Limb (tissue), 2 donors: ENCODE measurements around the gene FLOT1.
A peak's percentile ranks its signal among the peaks of the same experiment; 100 is the strongest.
"Not testable (repeated sequence)": the region's sequence is repeated elsewhere in the genome, so short reads cannot be mapped to it uniquely, and the experiment has no call there.

Experiments
- DNase-seq, 2 donors: peaks; one replicate each; pipeline ENCODE4 v3.0.0-alpha.2; 2016; ENCODE audit errors: extremely low spot score in 2 of 2

The FLOT1 gene

DNA sequence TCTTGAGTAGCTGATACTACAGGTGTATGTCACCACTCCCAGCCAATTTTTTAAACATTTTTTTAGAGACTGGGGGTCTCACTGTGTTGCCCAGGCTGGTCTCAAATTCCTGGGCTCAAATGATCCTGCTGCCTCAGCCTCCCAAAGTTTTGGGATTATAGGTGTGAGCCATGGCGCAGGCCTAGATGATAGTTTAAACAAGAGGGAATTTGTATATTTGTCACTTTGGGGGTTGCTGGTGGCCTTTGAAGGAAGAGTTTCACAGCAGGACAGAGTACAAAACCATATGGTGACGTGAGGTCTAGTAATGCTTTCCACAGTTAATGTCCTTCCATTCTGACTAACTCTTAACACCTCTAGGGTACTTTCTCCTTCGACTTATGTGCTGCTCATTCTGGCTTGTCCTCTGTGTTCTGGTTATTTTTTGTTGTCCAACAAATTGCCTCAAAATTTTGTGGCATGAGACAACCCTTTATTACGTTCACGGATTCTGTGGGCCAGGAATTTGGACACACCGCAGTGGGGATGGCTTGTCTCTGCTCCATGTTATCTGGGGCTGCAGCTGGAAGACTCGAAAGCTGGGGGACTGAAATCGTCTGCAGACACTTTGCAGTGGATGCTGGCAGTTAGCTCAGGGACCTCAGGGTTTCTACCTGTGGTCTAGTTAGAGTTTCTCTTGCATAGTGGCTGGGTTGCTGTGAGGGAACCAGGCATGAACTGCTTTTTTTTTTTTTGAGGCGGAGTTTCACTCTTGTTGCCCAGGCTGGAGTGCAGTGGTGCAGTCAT is 24.9 kb upstream of the FLOT1 start:
- no peak for DNase-seq

DNA sequence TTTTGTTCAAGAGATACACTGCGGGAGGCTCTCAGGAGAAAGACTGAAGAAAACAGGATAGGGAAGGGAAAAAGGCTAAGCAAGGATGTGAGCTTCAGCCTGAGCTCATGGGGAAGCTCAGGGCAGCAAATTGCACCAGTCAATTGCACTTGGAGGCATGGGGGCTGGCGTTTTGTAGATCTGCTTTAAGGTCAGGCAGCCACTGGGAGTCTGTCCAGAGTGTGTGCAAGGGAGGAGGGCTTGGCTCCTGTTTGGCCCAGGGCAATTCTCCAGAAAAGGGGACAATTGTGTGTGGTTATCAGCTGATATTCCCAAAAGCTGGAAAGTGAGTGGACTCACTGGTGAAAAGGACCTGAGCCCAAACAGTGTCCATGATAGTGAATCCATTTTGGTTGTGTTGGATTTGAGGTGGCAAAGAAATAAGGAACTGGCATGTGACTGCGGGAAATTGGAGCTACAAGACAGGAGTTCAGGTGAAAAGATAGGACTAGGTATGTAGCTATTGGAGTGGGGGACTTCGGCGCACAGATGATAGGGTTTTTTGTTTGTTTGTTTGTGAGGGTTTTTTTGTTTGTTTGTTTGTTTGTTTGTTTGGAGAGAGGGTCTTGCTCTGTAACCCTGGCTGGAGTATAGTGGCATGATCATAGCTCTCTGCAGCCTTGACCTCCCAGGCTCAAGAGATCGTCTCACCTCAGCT is 24.1 kb upstream of the FLOT1 start:
- DNase-seq: no peak

DNA sequence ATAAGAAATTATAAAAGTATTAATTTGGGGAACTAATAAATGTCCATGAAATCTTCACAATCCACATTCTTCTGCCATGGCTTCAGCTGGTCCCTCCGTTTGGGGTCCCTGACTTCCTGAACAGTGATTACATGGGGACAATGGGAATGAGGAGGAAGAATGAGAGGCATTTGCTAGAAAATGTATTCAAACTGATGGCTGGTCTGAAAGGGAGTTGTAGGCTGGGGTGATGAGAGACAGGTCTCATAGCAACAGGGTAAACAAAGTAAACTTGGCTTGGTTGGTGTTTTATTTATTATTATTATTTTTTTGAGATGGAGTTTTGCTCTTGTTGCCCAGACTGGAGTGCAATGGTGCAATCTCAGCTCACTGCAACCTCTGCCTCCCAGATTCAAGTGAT is 23.0 kb upstream of the FLOT1 start:
- not testable (repeated sequence) for DNase-seq

DNA sequence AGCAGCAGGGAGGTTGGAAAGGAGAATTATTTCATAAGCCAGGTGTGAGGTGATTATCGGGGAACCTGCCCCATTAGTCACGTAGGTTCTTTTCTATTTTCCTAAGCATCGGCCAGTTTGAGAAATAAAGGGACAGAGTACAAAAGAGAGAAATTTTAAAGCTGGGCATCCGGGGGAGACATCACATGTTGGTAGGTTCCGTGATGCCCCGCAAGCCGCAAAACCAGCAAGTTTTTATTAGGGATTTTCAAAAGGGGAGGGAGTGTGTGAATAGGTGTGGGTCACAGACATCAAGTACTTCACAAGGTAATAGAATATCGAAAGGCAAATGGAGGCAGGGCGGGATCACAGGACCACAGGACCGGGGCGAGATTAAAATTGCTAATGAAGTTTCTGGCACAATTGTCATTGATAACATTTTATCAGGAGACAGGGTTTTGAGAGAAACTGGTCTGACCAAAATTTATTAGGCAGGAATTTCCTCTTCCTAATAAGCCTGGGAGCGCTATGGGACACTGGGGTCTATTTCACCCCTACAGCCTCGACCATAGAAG is 22.1 kb upstream of the FLOT1 start:
- not testable (repeated sequence) for DNase-seq

DNA sequence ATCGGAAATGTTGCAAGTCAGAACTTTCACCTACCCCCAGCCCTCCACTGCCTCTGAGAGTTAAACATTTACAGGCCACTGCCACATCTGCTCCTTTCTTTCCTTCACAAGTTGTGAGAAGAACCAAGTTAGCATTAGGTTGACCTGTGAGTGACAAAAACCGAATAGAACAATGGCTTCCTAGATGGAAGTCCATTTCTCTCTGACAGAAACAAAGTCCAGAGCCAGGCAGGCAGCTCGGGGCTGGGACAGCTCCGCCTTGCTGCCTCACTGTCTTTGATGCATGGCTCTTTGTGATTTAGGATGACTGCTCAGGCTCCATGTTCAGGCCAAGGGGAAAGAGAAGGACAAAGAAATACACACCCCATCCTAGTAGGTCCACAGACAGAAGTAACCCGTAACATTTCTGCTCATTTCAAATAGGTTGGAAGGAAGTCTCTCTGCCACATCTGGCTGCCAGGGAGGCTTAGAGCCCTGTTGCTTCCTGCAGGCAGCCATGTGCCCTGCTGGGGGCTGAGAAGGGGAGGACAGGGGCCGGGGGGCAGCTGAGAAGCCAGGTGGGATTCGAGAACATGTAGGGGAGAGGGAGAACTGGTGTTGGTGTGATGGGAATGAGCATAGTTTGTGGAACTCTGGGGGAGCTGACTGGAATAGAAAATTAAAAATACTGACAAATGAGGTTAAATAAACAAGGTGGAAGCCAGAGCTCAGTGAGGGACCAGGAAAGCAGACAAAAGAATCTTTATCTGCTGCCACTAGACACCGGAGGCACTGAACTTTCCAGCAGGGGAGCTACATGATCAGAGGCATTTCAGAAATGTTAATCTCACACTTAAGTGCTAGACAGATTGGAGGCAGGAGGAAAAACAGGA is 21.4 kb upstream of the FLOT1 start:
- DNase-seq: no peak

DNA sequence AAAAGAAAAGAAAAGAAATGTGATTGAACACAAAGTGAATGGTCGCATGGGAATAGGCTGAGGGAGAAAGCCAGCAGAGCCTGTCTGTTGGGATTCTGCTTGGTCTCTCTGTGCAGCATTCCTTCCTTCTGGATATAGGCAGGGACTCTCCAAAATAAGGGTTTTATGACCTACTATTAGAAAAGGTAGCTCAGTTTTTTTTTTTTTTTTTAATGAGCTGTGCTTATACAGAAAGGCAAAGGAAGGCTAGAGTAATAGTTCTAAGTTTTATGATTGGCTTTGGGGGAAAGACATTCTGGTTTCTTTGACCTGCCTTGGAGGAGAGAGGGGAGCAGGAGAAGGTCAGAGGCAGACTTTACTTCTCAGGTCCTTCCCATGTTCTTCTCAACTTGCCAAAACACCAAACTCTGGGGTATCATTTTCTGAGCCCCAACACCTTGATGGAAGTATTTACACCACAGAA is 20.7 kb upstream of the FLOT1 start:
- DNase-seq: no peak

DNA sequence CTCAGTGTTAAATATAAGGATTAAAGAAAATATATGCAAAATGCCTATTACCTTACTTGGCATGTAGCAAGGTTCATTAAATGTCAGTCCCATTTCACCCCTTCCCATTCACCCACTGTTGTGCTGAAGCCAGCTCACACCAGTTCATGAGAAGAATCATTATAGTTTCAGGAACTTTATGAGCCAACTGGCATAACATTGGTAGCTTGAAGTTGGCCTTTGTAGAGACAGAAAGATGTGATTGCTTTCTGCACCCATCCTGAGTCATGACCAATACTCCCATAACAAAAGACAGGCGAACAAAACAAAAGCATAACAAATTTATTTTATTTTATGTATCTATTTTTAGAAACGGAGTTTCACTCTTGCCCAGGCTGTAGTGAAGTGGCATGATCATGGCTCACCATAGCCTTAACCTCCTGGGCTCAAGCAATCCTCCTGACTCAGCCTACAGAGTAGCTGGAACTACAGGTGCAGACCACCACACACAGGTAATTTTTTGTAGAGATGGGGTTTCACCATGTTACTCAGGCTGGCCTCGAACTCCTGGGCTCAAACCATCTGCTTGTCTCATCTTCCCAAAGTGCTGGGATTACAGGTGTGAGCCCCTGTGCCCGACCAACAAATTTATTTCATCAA is 19.4 kb upstream of the FLOT1 start:
- no peak for DNase-seq

DNA sequence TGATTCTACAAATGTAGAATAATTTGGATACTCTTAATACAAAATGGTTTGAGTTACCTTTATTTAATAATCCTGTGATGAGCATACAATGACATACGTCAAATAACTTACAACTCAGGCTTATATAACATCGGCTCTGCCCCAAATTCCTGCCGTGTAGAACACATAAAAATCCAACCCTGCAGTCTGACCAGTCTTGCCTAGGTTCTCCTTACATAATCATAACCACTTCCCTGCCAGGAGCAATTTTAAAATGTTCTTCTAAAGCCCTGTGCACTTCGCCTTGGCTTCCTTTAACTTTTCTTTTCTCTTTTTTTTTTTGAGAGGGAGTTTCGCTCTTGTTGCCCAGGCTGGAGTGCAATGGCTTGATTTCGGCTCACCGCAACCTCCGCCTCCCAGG is 18.1 kb upstream of the FLOT1 start:
- DNase-seq: no peak

DNA sequence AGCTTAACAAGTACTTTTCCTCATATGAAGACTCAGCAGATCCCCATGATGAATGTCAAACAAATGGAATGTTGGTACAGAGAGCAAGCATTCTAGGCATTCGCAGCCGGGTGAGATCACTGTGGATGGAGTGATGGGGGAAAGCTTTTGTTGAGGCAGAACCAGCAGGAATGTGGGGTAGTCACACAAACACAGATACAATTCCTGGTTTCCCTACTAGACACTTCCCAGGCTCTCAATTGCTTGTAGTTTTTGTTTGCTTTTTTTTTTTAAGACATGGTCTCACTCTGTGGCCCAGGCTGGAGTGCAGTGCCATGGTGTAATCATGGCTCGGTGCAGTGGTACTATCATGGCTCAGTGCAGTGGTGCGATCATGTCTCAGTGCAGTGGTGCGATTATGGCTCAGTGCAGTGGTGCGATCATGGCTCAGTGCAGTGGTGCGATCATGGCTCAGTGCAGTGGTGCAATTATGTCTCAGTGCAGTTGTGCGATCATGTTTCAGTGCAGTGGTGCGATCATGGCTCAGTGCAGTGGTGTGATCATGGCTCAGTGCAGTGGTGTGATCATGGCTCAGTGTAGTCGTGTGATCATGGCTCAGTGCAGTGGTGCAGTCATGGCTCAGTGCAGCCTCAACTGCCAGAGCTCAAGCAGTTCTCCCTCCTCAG is 17.2 kb upstream of the FLOT1 start:
- no peak for DNase-seq

DNA sequence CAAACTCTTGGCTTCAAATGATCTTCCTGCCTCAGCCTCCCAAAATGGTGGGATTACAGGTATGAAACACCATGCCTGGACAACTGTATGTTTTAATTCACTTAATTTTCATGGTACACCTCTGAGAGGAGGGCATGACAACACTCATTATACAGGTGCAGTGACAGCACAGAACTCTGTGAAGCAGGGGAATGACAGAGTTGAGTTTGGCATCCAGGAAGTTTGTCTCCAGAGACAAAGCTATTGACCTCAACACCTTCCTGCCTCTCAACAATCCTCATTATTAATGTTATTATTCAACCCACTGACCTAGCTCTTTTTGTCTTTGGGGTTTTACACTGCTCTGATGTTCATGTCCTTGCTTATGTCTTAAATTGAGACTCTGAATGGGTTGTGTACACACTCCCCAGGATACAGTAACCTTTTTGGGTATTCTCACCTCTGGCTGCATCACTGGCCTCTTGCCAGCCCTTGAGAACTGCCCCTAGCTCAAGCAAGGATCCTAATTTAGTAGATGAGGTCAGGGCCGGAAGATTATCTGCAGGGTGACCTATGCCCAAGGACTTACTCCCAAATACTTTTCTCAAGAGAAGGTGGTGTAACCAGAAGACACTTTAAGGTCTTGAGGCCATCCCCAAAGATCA is 14.9 kb upstream of the FLOT1 start:
- no peak for DNase-seq

DNA sequence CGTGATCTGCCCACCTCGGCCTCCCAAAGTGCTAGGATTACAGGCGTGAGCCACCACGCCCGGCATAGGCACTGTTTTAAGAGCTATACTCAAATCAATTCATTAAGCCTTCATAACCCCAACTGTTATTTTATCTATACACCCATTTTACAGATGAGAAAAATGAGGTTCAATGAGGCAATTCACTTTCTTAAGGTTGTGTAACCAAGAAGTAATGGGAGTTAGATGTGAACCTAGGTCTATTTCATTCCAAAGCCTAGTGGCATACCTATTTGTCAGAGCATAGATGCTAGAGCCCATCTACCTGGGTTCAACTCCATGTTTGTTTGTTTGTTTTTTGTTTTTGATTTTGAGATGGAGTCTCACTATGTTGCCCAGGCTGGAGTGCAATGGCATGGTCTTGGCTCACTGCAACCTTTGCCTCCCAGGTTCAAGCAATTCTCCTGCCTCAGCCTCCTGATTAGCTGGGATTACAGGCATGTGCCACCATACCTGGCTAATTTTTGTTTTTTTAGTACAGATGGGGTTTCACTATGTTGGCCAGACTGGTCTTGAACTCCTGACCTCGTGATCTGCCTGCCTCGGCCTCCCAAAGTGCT is 14.0 kb upstream of the FLOT1 start:
- not testable (repeated sequence) for DNase-seq

DNA sequence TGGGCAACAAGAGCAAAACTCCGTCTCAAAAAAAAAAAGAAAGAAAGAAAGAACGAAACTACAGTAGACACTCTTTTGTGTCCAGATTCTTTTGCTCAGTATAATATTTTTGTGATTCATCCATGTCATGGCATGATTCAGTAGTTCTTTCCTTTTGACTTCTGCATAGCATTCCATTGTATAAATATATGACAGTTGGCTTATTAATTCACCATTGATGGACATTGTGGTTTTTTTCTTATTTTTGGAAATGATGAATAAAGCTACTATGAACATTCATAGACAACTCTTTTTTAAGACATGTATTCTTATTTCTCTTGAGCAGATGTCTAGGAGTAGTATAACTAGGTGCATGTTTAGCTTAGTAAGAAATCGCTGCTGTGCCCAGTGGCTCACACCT is 12.1 kb upstream of the FLOT1 start:
- no peak for DNase-seq

DNA sequence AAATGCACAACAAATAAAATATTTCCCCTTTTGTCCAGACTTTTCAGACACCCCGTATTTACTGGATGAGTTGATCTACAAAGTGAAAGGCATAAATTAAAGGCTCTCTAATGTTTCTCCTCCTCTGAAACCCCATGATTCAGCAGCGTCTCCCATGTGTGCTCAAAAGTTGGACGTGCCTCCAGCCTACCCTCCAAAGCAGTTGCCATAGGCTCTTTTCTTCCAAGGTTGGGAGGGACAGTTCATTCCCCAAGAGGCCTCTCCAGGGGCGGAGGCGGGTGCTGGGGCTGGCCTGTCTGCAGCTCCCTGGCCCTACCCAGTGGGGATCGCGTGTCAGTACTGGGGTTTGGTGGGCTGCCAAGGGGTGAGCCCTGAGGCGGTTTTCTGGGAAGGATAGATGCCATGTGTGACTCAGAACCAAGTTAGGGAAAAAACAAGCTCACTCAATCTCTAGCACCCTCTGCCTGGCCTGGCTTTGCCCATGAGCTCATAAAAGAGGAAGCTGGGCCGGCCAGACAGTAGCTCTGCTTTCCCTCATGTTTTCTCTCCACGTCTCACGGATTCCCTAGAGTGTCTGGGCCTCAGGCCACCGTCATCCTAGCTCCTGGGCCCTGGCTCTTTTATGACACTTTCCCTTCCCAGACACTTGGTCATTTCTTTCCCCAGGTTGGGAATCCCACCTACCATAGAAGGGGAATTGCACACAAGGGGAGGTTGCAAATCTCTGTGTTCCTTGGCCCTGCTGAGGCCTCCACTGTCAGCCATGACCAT is 9.9 kb upstream of the FLOT1 start:
- DNase-seq: peak; percentile 65 to 79

DNA sequence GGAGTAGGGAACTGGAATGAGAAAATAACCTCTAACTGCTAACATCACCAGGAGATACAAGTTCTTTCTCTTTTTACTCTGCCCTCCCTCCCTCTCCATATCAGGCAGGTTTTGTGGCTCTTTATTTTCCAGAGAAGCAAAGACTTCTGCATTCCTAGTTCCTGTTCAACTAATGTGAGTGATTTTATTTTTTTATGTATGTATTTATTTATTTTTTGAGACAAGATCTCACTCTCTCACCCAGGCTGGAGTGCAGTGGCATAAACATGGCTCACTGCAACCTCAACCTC is 7.8 kb upstream of the FLOT1 start:
- no peak for DNase-seq

DNA sequence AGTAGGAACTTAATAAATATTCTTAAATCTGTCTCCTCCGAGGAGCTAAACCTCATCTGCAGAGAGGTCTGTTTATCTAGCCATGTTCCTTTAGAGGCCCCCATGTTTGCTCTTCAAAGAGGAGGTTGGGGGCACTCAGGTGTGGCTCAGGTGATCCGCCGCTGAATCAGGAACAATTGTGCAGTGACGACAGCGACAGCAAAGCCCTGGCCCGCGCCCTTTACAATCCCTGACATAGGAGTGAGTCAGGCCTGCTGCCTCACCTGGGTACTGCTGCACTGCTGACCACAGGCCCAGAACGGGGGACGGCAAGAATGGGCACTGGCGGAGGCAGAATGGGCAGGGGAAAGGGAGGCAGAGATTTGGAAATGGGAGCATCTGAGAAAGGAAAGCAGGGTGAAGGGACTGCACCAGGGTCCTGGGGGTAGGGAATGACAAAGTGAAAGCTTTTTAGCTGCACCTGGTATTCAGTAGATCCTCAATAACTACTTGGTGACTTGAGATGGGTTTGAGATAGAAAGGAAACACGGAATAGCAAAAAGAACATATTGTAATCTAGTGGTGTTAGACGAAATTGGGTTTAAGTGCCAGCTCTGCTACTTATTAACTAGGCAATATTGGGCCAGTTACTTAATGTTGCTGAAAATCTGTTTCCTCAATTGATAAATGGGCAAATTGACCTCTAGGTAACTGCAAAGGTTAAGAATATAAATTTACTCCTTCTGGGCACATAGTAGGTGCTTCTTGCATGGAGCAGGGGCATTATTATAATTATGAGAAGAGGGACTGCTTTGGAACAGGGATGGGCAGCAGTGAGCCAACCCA is 7.3 kb upstream of the FLOT1 start:
- no peak for DNase-seq

DNA sequence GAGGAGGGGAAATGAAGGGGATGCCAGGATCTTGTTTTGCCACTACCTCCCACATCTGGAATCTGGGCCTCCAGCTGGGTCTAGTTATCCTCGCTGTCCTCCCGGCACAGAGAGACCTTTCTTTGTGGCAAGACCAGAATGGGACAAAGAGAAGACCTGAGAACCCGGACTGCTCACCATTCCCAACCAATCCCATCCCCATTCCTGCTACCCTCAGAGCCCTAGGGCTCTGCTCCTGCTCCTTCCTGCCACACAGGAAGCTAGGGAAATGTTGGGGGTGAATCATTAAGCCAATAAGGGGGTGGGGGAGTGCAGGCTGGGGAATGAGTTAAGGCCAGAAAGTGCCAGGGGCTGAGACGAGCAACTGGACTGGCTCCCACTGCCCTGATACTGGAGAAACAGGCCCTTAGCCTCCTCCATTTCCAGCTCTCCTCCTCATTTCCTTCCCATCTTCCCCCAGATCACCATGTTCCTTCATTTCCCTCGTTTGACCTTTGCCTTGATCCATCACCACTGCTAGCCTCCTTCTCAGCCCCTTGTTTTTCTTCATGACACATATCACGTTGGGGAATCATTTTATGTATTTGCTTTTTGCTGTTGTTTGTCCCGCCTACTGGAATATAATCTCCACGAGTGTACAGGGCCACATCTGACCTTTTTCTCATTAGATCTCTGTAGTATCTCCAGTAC is 6.5 kb upstream of the FLOT1 start:
- DNase-seq: no peak

DNA sequence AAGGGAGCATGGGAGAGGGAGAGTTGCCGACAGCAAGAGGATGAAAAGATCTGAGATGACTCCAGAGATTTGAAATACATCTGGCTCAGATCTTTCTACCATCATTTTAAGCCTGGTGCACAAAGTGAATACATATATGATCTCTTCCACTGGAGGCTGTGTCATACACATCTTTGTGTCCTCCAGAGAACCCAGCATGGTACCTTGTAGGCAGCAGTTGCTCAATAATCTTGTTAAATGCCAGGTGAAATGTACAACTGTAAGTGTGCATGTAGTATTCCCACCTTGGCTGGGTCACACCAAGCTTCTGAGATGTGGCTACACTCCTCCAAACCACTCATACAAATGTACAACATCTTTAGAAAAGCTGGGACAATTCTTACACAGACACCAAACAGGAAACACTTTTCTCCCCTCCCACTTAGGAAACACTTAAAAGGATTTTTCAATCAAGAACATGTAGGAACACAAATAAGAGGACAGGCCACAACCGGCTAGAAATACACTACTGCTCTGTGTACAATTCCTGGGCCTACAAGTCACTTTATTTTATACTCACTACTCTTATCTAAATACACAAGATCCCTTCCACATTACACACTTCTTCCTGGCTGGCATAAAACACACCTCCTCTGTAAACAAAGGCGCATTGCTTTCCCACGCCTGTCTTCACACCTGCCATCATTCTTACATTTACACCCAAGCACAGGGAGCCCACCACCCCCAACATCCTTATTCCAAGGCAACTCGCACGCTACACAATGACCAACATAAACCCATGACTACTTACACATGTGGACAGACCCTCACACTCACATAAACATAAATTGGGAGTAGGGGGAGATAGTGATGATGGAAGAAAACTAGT is 5.6 kb upstream of the FLOT1 start:
- DNase-seq: no peak
